ENCODE measurements around the gene CFAP54.

DNA sequence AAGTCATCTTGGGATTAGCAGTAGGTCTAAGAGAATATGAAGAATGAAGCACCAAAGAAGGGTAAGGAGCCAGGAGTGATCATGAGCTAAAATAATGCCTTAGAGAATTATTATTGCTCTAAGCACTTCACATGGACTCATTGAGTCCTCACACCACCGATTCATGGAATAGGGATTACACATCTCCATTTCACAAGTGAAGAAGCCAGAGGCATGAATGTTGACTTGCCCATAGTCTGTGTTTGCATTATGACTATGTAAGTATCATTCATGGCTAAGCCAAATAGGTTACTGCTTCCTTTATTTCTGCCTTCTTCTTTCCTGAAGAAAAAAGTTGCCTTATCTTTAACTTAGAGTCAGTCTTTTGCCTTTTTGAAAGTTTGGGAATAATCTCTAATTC, 318.4 kb downstream of the CFAP54 start:
- TF ChIP-seq CTCF (IDR thresholded peaks at IDR 0.05) (no peak), POLR2A (IDR thresholded peaks at IDR 0.05) (no peak)

Data from esophagus squamous epithelium (tissue), 4 donors.